Astrocyte (in vitro differentiated cells and primary cell): ENCODE measurements around the gene CHN1. TPM values are rescaled to one million over a fixed set of nuclear protein-coding genes. Genes with fewer than 3 reads are reported as not detected.

Experiments used
- DNase-seq: peaks from one replicate; pipeline ENCODE4 v3.0.0-alpha.2; 2010; ENCODE audit warnings: low read depth
- FAIRE-seq: peaks from 2 replicates; lab custom pipeline; 2011; peaks lifted over from hg19 to GRCh38; lab: Jason Lieb, UNC
- H2AFZ ChIP-seq: 2 replicates; pipeline ENCODE4 v1.6.0; 2012; ENCODE audit warnings: low read depth, low read length, inconsistent platforms
- H3K27ac ChIP-seq: 2 replicates; pipeline ENCODE4 v1.5.1; 2011; ENCODE audit warnings: low read depth, low read length, inconsistent platforms
- H3K27me3 ChIP-seq: 2 replicates; pipeline ENCODE4 v1.6.0; 2011; ENCODE audit warnings: low read length, inconsistent platforms; ENCODE audit not compliant: insufficient read depth
- H3K36me3 ChIP-seq: 2 replicates; pipeline ENCODE4 v1.5.1; 2011; ENCODE audit warnings: low read length, inconsistent platforms; ENCODE audit not compliant: insufficient read depth
- H3K4me1 ChIP-seq: 2 replicates; pipeline ENCODE4 v1.5.1; 2011; ENCODE audit warnings: low read length, inconsistent platforms; ENCODE audit not compliant: insufficient read depth
- H3K4me2 ChIP-seq: 2 replicates; pipeline ENCODE4 v1.6.0; 2012; ENCODE audit warnings: low read length, inconsistent platforms
- H3K4me3 ChIP-seq: 2 replicates; pipeline ENCODE4 v1.5.1; 2011; ENCODE audit warnings: low read depth, mild to moderate bottlenecking, low read length, inconsistent platforms; ENCODE audit not compliant: insufficient read depth
- H3K79me2 ChIP-seq: 2 replicates; pipeline ENCODE4 v1.6.0; 2012; ENCODE audit warnings: mild to moderate bottlenecking, low read length, inconsistent platforms; ENCODE audit not compliant: insufficient read depth
- H3K9ac ChIP-seq: 2 replicates; pipeline ENCODE4 v1.6.0; 2012; ENCODE audit warnings: mild to moderate bottlenecking, low read length, inconsistent platforms
- H3K9me3 ChIP-seq: 2 replicates; pipeline ENCODE4 v1.5.1; 2012; ENCODE audit warnings: low read depth, mild to moderate bottlenecking, low read length, inconsistent platforms; ENCODE audit not compliant: insufficient read depth
- H4K20me1 ChIP-seq: 2 replicates; pipeline ENCODE4 v1.6.0; 2012; ENCODE audit warnings: low read length, inconsistent platforms; ENCODE audit not compliant: insufficient read depth
- H3K27ac Mint-ChIP-seq: one replicate; pipeline ENCODE4 v1.8.0; 2021; ENCODE audit warnings: mild to moderate bottlenecking, mixed read lengths; ENCODE audit not compliant: unreplicated experiment
- H3K27me3 Mint-ChIP-seq: one replicate; pipeline ENCODE4 v1.8.0; 2021; ENCODE audit warnings: low read depth, mixed read lengths; ENCODE audit not compliant: unreplicated experiment
- H3K36me3 Mint-ChIP-seq: one replicate; pipeline ENCODE4 v1.8.0; 2021; ENCODE audit warnings: low read depth, mixed read lengths; ENCODE audit not compliant: unreplicated experiment
- H3K4me1 Mint-ChIP-seq: one replicate; pipeline ENCODE4 v1.8.0; 2021; ENCODE audit warnings: low read depth, mixed read lengths; ENCODE audit not compliant: unreplicated experiment
- H3K4me3 Mint-ChIP-seq: one replicate; pipeline ENCODE4 v1.8.0; 2021; ENCODE audit warnings: mild to moderate bottlenecking, moderate library complexity, mixed read lengths; ENCODE audit not compliant: unreplicated experiment
- H3K9me3 Mint-ChIP-seq: one replicate; pipeline ENCODE4 v1.8.0; 2021; ENCODE audit warnings: mild to moderate bottlenecking, mixed read lengths; ENCODE audit not compliant: unreplicated experiment
- EZH2 ChIP-seq: IDR thresholded peaks from 2 replicates; pipeline ENCODE4 v1.6.1; 2012; ENCODE audit warnings: mild to moderate bottlenecking, low read length, inconsistent platforms; ENCODE audit not compliant: insufficient read depth
- total RNA-seq: library from RNA; stranded (reverse); gene quantifications from 2 replicates; pipeline ENCODE4 v1.2.1, GENCODE V29; 2021
- TF ChIP-seq, protein P1 (sequence below): IDR thresholded peaks from 2 replicates; pipeline ENCODE4 v1.5.1; 2011; ENCODE audit warnings: low read depth, mild to moderate bottlenecking, inconsistent platforms, low read length, moderate library complexity; ENCODE audit not compliant: insufficient read depth

Gene CHN1
- total RNA-seq, 1 donor from 2014 or later, result 23.9 TPM

DNA sequence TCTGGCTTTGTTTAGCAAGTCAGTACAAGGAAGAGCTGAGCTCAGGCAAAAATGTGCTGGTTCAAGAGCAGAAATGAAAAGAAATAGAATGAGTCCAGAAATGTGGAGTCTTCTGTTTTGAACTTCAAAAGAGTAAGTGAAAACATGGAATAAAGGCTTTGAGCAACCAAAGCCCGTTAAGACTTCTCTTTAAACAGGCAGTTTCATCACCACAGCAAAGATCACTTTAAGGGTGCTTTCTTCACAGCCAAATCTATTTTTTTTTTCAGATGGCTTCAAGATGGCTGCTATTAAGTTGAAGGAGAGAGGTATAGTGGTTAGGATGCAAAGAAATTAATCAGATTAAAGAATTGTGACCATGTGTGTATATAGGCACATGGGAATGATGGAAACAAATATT, 238.9 kb downstream of the CHN1 start:
- no peaks in the 10 kb centered on the region for H3K36me3 ChIP-seq
- no peak overlapping the region for H2AFZ ChIP-seq
- Mint-ChIP-seq H3K27me3 (no peaks in the 10 kb centered on the region), H3K9me3 (no peaks in the 10 kb centered on the region), H3K4me1 (peaks cover 39% of the 10 kb centered on the region), H3K27ac (no peak overlapping the region), H3K36me3 (no peaks in the 10 kb centered on the region), H3K4me3 (no peak overlapping the region)
- no peak for FAIRE-seq
- H3K4me3 ChIP-seq, result no peak overlapping the region
- TF ChIP-seq, protein P1, sequence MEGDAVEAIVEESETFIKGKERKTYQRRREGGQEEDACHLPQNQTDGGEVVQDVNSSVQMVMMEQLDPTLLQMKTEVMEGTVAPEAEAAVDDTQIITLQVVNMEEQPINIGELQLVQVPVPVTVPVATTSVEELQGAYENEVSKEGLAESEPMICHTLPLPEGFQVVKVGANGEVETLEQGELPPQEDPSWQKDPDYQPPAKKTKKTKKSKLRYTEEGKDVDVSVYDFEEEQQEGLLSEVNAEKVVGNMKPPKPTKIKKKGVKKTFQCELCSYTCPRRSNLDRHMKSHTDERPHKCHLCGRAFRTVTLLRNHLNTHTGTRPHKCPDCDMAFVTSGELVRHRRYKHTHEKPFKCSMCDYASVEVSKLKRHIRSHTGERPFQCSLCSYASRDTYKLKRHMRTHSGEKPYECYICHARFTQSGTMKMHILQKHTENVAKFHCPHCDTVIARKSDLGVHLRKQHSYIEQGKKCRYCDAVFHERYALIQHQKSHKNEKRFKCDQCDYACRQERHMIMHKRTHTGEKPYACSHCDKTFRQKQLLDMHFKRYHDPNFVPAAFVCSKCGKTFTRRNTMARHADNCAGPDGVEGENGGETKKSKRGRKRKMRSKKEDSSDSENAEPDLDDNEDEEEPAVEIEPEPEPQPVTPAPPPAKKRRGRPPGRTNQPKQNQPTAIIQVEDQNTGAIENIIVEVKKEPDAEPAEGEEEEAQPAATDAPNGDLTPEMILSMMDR, result no peak
- no peak for TF ChIP-seq EZH2
- peaks cover 11% of the 10 kb centered on the region for H3K4me1 ChIP-seq
- H3K27me3 ChIP-seq, result no peaks in the 10 kb centered on the region
- no peaks in the 10 kb centered on the region for H4K20me1 ChIP-seq
- H3K4me2 ChIP-seq, result no peak overlapping the region
- H3K9me3 ChIP-seq, result no peaks in the 10 kb centered on the region
- no peaks in the 10 kb centered on the region for H3K79me2 ChIP-seq
- H3K9ac ChIP-seq, result no peak overlapping the region
- H3K27ac ChIP-seq, result no peak overlapping the region
- DNase-seq, result no peak

DNA sequence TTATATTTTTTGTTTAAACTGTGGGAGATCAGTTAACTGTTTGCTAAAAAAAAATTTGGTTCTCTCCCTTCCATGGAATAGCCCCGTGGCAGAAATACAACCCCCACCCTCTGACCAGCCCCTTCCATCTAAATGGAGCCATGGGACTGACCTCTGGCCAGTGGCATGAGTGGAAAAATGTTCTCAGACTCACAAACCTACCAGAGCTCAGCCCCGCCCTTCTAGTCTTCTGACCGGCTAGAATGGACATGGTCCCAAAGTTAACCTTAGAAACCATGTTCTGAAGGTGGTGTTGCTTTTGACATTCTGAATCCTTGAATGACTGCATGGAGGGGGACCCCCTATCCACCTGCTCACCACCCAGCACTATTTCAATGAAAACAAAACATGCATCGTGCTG, 239.6 kb downstream of the CHN1 start:
- H3K27me3 Mint-ChIP-seq, result no peaks in the 10 kb centered on the region
- H4K20me1 ChIP-seq, result no peaks in the 10 kb centered on the region

More for the DNA sequence above, 239.6 kb downstream of the CHN1 start:
- DNase-seq, result no peak
- FAIRE-seq, result no peak
- no peaks in the 10 kb centered on the region for H3K9me3 ChIP-seq
- no peaks in the 10 kb centered on the region for H3K36me3 Mint-ChIP-seq
- H3K4me3 ChIP-seq, result no peak overlapping the region
- no peaks in the 10 kb centered on the region for H3K27me3 ChIP-seq
- H3K9ac ChIP-seq, result no peak overlapping the region
- H3K27ac Mint-ChIP-seq, result peak overlapping the region; percentile 83
- H3K9me3 Mint-ChIP-seq, result no peaks in the 10 kb centered on the region
- H3K4me3 Mint-ChIP-seq, result no peak overlapping the region
- H3K36me3 ChIP-seq, result no peaks in the 10 kb centered on the region
- peaks cover 11% of the 10 kb centered on the region for H3K4me1 ChIP-seq
- no peak overlapping the region for H2AFZ ChIP-seq
- H3K4me2 ChIP-seq, result no peak overlapping the region
- peaks cover 42% of the 10 kb centered on the region for H3K4me1 Mint-ChIP-seq
- H3K27ac ChIP-seq, result no peak overlapping the region
- TF ChIP-seq, protein P1, result no peak
- no peak for TF ChIP-seq EZH2
- no peaks in the 10 kb centered on the region for H3K79me2 ChIP-seq
